ENCODE results near the gene LPP. TPM values are rescaled to one million over a fixed set of nuclear protein-coding genes. Genes with fewer than 3 reads are reported as not detected.
A peak's percentile ranks its signal among the peaks of the same experiment; 100 is the strongest.

Gene LPP
- total RNA-seq, 4 donors from 2014 or later = 109 to 170 (median 132) TPM

- H3K27ac ChIP-seq = no peak overlapping the region
- no peaks in the 10 kb centered on the region for H3K4me1 ChIP-seq
- H3K4me3 ChIP-seq = no peak overlapping the region
- no peaks in the 10 kb centered on the region for H3K36me3 ChIP-seq
- no peaks in the 10 kb centered on the region for H3K27me3 ChIP-seq
- no peak for TF ChIP-seq POLR2A (IDR thresholded peaks at IDR 0.05)
- no peak for TF ChIP-seq CTCF (IDR thresholded peaks at IDR 0.05)
- H3K9me3 ChIP-seq = no peaks in the 10 kb centered on the region
- DNase-seq = no peak
Observed at GRCh38 chr3:188890572-188891270, 736.8 kb downstream of the LPP start.

DNA sequence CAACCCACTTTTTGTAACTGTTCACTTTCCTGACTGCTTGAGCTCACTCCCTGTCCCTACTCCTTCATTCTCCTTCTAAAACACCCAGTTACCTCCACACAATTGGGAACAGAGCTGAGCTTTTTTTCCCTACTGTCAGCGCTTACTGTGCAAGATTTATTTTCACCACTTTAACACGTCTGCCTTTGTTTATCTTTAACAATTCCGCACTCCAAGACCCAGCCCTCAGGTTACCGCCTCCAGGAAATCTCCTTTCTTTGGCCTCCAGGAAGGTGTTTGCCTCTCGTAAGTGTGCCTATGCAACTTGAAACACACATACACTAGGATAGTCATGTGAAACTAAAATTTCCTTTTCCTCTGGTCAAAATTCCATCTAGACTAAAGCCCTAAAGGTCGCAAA is 745.9 kb downstream of the LPP start:
- Histone ChIP-seq H3K27me3 (no peaks in the 10 kb centered on the region), H3K9me3 (no peaks in the 10 kb centered on the region), H3K27ac (no peak overlapping the region), H3K4me1 (peaks cover 0 to 5% (median 0%) of the 10 kb centered on the region in 4 donors), H3K36me3 (no peaks in the 10 kb centered on the region), H3K4me3 (no peak overlapping the region)
- DNase-seq = no peak
- TF ChIP-seq POLR2A (IDR thresholded peaks at IDR 0.05) = no peak
- TF ChIP-seq CTCF (IDR thresholded peaks at IDR 0.05) = no peak

- H3K4me3 ChIP-seq = no peak overlapping the region
- H3K36me3 ChIP-seq = no peaks in the 10 kb centered on the region
- no peak for TF ChIP-seq POLR2A (IDR thresholded peaks at IDR 0.05)
- TF ChIP-seq CTCF (IDR thresholded peaks at IDR 0.05) = no peak
- no peaks in the 10 kb centered on the region for H3K27me3 ChIP-seq
- peak overlapping the region in 1 of 4 donors; percentile 43 for H3K27ac ChIP-seq
- H3K9me3 ChIP-seq = no peaks in the 10 kb centered on the region
- DNase-seq = no peak
- peaks cover 0 to 5% (median 0%) of the 10 kb centered on the region in 4 donors for H3K4me1 ChIP-seq
Observed at GRCh38 chr3:188900421-188900951, 746.5 kb downstream of the LPP start.

DNA sequence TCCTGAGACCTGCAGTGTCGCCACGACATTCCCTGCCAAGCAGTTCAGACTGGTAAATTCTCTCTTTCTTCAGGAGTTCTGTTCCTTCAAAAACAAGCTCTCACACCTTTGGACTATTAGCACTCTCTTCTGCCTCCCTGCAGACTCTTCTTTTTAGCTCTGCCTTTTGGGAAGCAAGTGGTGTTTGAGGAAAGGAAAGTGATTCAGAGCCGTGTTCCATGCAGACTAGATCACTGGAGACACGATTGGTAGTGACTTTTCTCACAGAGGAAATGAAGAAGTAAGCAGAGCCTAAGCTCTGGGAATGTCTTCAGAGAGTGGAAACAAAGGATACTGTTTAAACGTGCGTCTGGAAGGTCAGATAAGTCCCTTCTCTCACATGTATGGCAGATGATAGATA is 747.2 kb downstream of the LPP start:
- TF ChIP-seq POLR2A (IDR thresholded peaks at IDR 0.05) (no peak), CTCF (IDR thresholded peaks at IDR 0.05) (no peak)
- Histone ChIP-seq H3K9me3 (no peaks in the 10 kb centered on the region), H3K4me1 (peaks cover 0 to 5% (median 0%) of the 10 kb centered on the region in 4 donors), H3K36me3 (no peaks in the 10 kb centered on the region), H3K27ac (peak overlapping the region in 1 of 4 donors; percentile 43), H3K27me3 (no peaks in the 10 kb centered on the region), H3K4me3 (no peak overlapping the region)
- DNase-seq = no peak

- Histone ChIP-seq H3K27ac (no peak overlapping the region), H3K27me3 (no peaks in the 10 kb centered on the region), H3K36me3 (no peaks in the 10 kb centered on the region), H3K4me1 (peaks cover 0 to 5% (median 0%) of the 10 kb centered on the region in 4 donors), H3K4me3 (no peak overlapping the region), H3K9me3 (no peaks in the 10 kb centered on the region)
- no peak for DNase-seq
- TF ChIP-seq POLR2A (IDR thresholded peaks at IDR 0.05) (no peak), CTCF (IDR thresholded peaks at IDR 0.05) (no peak)
Observed at GRCh38 chr3:188901671-188902287, 747.8 kb downstream of the LPP start.

Measured in Peyer's patch (tissue), 4 donors.